HL-60 (cell line): ENCODE data around the gene AXIN1.
A peak's percentile ranks its signal among the peaks of the same experiment; 100 is the strongest.

ENCODE experiments used
- DNase-seq, 2 experiments: peaks; one replicate each; pipeline ENCODE4 v3.0.0-alpha.2; 2010 to 2020; ENCODE audit warnings: low read depth in 1 of 2, low spot score in 1 of 2
- H3K27ac ChIP-seq: fragments of 250-450 bp; sonication (Bioruptor Pico); replicated peaks from 2 replicates; pipeline ENCODE4 v1.5.1; 2020; ENCODE audit warnings: mild to moderate bottlenecking, moderate library complexity
- H3K27me3 ChIP-seq: fragments of 250-450 bp; sonication (Bioruptor Pico); 2 replicates; pipeline ENCODE4 v1.5.1; 2021; ENCODE audit warnings: mild to moderate bottlenecking, moderate library complexity; ENCODE audit not compliant: insufficient read depth, poor library complexity, severe bottlenecking
- H3K4me3 ChIP-seq: replicated peaks from 2 replicates; pipeline ENCODE4 v1.5.1; 2011; ENCODE audit warnings: mild to moderate bottlenecking, control low read depth, low read length; ENCODE audit not compliant: insufficient read depth
- GABPA ChIP-seq: IDR thresholded peaks from 2 replicates; pipeline ENCODE4 v1.6.1; 2012; ENCODE audit warnings: low read depth
- POLR2AphosphoS5 ChIP-seq: IDR thresholded peaks from 2 replicates; pipeline ENCODE4 v1.6.1; 2012; ENCODE audit warnings: low read depth
- REST ChIP-seq: IDR thresholded peaks from 2 replicates; pipeline ENCODE4 v1.6.1; 2012; ENCODE audit warnings: low read depth; ENCODE audit not compliant: insufficient replicate concordance
- SPI1 ChIP-seq: IDR thresholded peaks from 2 replicates; pipeline ENCODE4 v1.6.1; 2012; ENCODE audit warnings: low read depth, mild to moderate bottlenecking, borderline replicate concordance
- TF ChIP-seq, protein P1 (sequence below): IDR thresholded peaks from one replicate; pipeline ENCODE4 v1.5.1; 2011; ENCODE audit warnings: low read length, control low read depth, inconsistent platforms; ENCODE audit not compliant: insufficient read depth

AXIN1 gene

DNA sequence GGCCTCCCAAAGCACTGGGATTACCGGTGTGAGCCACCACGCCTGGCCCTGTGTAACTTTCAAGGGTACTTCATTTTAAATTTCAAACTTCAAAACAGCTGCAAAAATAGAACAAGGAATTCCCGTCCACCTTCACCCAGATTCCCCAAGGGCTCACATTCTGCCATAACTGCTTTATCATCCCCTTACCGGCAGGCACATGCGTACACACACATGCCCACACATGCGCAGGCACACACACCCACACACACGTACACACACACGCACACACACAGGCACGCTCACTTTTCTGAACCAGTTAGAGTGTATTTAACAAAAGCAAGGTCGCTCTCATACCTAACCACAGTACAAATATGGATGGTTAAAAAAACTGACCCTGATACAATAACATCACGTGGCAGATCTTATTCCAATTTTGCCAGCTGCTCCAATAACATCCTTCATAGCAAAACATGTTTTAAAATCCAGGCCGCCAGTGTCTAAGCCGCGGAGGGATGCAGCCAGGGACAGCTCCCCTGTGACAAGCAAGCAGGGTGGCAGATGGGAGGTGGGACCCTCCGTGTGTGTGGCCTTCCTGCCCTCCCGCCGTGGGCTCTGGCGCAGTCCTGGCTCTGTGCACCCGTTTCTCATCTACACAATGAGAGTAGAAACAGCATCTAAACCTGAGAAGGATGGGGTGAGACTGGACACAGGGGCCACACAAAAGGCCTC lies 46.5 kb downstream of the AXIN1 start:
- H3K4me3 ChIP-seq = no peak overlapping the region
- H3K27ac ChIP-seq = no peak overlapping the region
- TF ChIP-seq SPI1 (no peak), POLR2AphosphoS5 (no peak), GABPA (no peak), REST (no peak)
- TF ChIP-seq, protein P1, sequence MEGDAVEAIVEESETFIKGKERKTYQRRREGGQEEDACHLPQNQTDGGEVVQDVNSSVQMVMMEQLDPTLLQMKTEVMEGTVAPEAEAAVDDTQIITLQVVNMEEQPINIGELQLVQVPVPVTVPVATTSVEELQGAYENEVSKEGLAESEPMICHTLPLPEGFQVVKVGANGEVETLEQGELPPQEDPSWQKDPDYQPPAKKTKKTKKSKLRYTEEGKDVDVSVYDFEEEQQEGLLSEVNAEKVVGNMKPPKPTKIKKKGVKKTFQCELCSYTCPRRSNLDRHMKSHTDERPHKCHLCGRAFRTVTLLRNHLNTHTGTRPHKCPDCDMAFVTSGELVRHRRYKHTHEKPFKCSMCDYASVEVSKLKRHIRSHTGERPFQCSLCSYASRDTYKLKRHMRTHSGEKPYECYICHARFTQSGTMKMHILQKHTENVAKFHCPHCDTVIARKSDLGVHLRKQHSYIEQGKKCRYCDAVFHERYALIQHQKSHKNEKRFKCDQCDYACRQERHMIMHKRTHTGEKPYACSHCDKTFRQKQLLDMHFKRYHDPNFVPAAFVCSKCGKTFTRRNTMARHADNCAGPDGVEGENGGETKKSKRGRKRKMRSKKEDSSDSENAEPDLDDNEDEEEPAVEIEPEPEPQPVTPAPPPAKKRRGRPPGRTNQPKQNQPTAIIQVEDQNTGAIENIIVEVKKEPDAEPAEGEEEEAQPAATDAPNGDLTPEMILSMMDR = no peak
- no peak for DNase-seq
- H3K27me3 ChIP-seq = no peaks in the 10 kb centered on the region

DNA sequence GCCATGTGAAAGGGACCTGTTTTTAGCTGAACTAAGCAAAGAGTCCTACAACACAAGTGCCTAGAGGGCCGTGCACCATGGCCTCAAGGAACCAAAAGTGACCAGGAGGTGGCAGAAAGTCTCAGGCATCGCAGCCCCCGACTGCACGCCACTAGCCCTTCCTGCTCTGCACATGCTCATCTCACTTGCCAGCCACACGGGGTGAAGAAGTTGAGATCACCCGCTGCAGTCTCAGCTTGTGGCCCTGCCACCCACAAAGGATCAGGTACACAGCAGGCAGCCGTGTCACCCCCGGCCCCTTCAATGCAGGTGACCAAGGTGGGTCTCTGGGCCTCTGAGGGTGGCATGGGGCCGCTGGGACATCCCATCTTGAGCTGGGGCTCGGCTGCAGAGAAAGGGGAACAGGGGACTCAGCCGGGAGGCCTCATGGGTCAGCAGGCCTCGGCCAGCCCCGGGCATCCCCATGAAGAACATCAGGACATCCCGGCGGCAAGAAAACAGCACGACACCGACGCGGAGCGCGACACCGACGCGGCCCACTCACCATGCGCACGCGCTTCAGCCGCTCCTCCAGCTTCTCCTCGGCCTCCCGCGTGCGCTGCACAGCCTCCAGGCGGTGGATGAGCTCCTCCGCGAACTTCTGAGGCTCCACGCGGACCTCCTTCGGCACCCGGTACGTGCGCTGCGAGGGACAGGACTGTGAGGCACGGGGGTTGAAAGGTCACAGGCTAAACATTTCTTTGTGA lies 48.6 kb downstream of the AXIN1 start:
- Histone ChIP-seq H3K27me3 (no peaks in the 10 kb centered on the region), H3K4me3 (no peak overlapping the region), H3K27ac (no peak overlapping the region)
- DNase-seq = peak in 1 of 2 experiments; percentile 24
- TF ChIP-seq GABPA (no peak), SPI1 (no peak), POLR2AphosphoS5 (no peak), REST (no peak)
- TF ChIP-seq, protein P1 = no peak

DNA sequence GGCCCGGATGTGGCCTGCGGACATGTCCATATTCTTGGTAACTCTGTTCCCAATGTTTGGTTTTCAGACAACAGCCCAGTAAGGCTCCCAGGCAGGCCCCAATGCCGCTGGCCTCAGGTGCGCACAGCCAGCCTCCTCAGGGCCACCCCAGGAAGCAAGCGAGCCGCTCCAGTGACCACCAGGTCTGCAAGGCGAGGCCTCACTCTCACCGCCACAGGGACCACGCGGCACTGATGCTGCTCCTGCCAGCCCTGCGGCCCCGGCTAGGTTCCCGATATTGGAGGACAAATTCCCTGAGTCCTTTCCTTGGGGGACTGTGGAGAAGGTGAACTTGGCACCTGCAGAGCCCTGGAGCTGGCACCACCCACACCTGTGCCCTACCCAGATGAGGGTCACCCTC lies 50.6 kb downstream of the AXIN1 start:
- no peak for TF ChIP-seq SPI1
- no peak for TF ChIP-seq POLR2AphosphoS5
- TF ChIP-seq, protein P1 = no peak
- no peak for TF ChIP-seq REST
- TF ChIP-seq GABPA = no peak
- no peak for DNase-seq
- no peaks in the 10 kb centered on the region for H3K27me3 ChIP-seq
- H3K27ac ChIP-seq = no peak overlapping the region
- no peak overlapping the region for H3K4me3 ChIP-seq
